Measurements from ENCODE around the gene PBX4.

The PBX4 gene

GRCh38 chr19:19635313-19635702, 16.8 kb upstream of the PBX4 start:
- Histone ChIP-seq H3K4me3 (ENCODE audit: insufficient read depth, low read depth, low read length, poor library complexity, severe bottlenecking) (no peak overlapping the region), H3K27ac (ENCODE audit: insufficient read depth, low read length, poor library complexity, severe bottlenecking) (no peak overlapping the region), H3K27me3 (replicated peaks; ENCODE audit: control insufficient read depth, insufficient read depth, low read length, poor library complexity, severe bottlenecking) (no peaks in the 10 kb centered on the region), H3K9me3 (ENCODE audit: control insufficient read depth, low read length) (no peaks in the 10 kb centered on the region), H3K36me3 (ENCODE audit: control insufficient read depth, insufficient read depth, low read length) (peaks cover 69% of the 10 kb centered on the region), H3K4me1 (ENCODE audit: control insufficient read depth, insufficient read depth, low read length, poor library complexity, severe bottlenecking) (peaks cover 9% of the 10 kb centered on the region)
- no peak for DNase-seq

GRCh38 chr19:19634516-19635312, 16.2 kb upstream of the PBX4 start:
- Histone ChIP-seq H3K9me3 (ENCODE audit: control insufficient read depth, low read length) (no peaks in the 10 kb centered on the region), H3K4me3 (ENCODE audit: insufficient read depth, low read depth, low read length, poor library complexity, severe bottlenecking) (no peak overlapping the region), H3K27me3 (replicated peaks; ENCODE audit: control insufficient read depth, insufficient read depth, low read length, poor library complexity, severe bottlenecking) (no peaks in the 10 kb centered on the region), H3K27ac (ENCODE audit: insufficient read depth, low read length, poor library complexity, severe bottlenecking) (no peak overlapping the region), H3K36me3 (ENCODE audit: control insufficient read depth, insufficient read depth, low read length) (peaks cover 64% of the 10 kb centered on the region), H3K4me1 (ENCODE audit: control insufficient read depth, insufficient read depth, low read length, poor library complexity, severe bottlenecking) (peaks cover 9% of the 10 kb centered on the region)
- no peak for DNase-seq

GRCh38 chr19:19633711-19634515, 15.4 kb upstream of the PBX4 start:
- no peak overlapping the region for H3K27ac ChIP-seq (ENCODE audit: insufficient read depth, low read length, poor library complexity, severe bottlenecking)
- peaks cover 9% of the 10 kb centered on the region for H3K4me1 ChIP-seq (ENCODE audit: control insufficient read depth, insufficient read depth, low read length, poor library complexity, severe bottlenecking)
- no peaks in the 10 kb centered on the region for H3K27me3 ChIP-seq (replicated peaks; ENCODE audit: control insufficient read depth, insufficient read depth, low read length, poor library complexity, severe bottlenecking)
- H3K9me3 ChIP-seq (ENCODE audit: control insufficient read depth, low read length): no peaks in the 10 kb centered on the region
- no peak for DNase-seq
- no peak overlapping the region for H3K4me3 ChIP-seq (ENCODE audit: insufficient read depth, low read depth, low read length, poor library complexity, severe bottlenecking)
- peaks cover 63% of the 10 kb centered on the region for H3K36me3 ChIP-seq (ENCODE audit: control insufficient read depth, insufficient read depth, low read length)

- Histone ChIP-seq H3K27ac (ENCODE audit: insufficient read depth, low read length, poor library complexity, severe bottlenecking) (no peak overlapping the region), H3K4me3 (ENCODE audit: insufficient read depth, low read depth, low read length, poor library complexity, severe bottlenecking) (no peak overlapping the region), H3K36me3 (ENCODE audit: control insufficient read depth, insufficient read depth, low read length) (peaks cover 54% of the 10 kb centered on the region), H3K27me3 (replicated peaks; ENCODE audit: control insufficient read depth, insufficient read depth, low read length, poor library complexity, severe bottlenecking) (no peaks in the 10 kb centered on the region), H3K4me1 (ENCODE audit: control insufficient read depth, insufficient read depth, low read length, poor library complexity, severe bottlenecking) (peaks cover 13% of the 10 kb centered on the region), H3K9me3 (ENCODE audit: control insufficient read depth, low read length) (no peaks in the 10 kb centered on the region)
- no peak for DNase-seq
These were observed 14.2 kb upstream of the PBX4 start for GRCh38 chr19:19632661-19633060.

- Histone ChIP-seq H3K27me3 (replicated peaks; ENCODE audit: control insufficient read depth, insufficient read depth, low read length, poor library complexity, severe bottlenecking) (no peaks in the 10 kb centered on the region), H3K4me1 (ENCODE audit: control insufficient read depth, insufficient read depth, low read length, poor library complexity, severe bottlenecking) (peaks cover 26% of the 10 kb centered on the region), H3K27ac (ENCODE audit: insufficient read depth, low read length, poor library complexity, severe bottlenecking) (no peak overlapping the region), H3K36me3 (ENCODE audit: control insufficient read depth, insufficient read depth, low read length) (peaks cover 42% of the 10 kb centered on the region), H3K4me3 (ENCODE audit: insufficient read depth, low read depth, low read length, poor library complexity, severe bottlenecking) (no peak overlapping the region), H3K9me3 (ENCODE audit: control insufficient read depth, low read length) (no peaks in the 10 kb centered on the region)
- no peak for DNase-seq
These were observed 12.9 kb upstream of the PBX4 start for GRCh38 chr19:19631346-19631745.

- no peaks in the 10 kb centered on the region for H3K27me3 ChIP-seq (replicated peaks; ENCODE audit: control insufficient read depth, insufficient read depth, low read length, poor library complexity, severe bottlenecking)
- H3K36me3 ChIP-seq (ENCODE audit: control insufficient read depth, insufficient read depth, low read length): peaks cover 38% of the 10 kb centered on the region
- DNase-seq: no peak
- H3K4me3 ChIP-seq (ENCODE audit: insufficient read depth, low read depth, low read length, poor library complexity, severe bottlenecking): no peak overlapping the region
- peaks cover 30% of the 10 kb centered on the region for H3K4me1 ChIP-seq (ENCODE audit: control insufficient read depth, insufficient read depth, low read length, poor library complexity, severe bottlenecking)
- H3K27ac ChIP-seq (ENCODE audit: insufficient read depth, low read length, poor library complexity, severe bottlenecking): no peak overlapping the region
- H3K9me3 ChIP-seq (ENCODE audit: control insufficient read depth, low read length): no peaks in the 10 kb centered on the region
These were observed 11.9 kb upstream of the PBX4 start for GRCh38 chr19:19630426-19630825.

GRCh38 chr19:19630062-19630414, 11.6 kb upstream of the PBX4 start:
- Histone ChIP-seq H3K27me3 (replicated peaks; ENCODE audit: control insufficient read depth, insufficient read depth, low read length, poor library complexity, severe bottlenecking) (no peaks in the 10 kb centered on the region), H3K36me3 (ENCODE audit: control insufficient read depth, insufficient read depth, low read length) (peaks cover 34% of the 10 kb centered on the region), H3K27ac (ENCODE audit: insufficient read depth, low read length, poor library complexity, severe bottlenecking) (no peak overlapping the region), H3K4me3 (ENCODE audit: insufficient read depth, low read depth, low read length, poor library complexity, severe bottlenecking) (no peak overlapping the region), H3K4me1 (ENCODE audit: control insufficient read depth, insufficient read depth, low read length, poor library complexity, severe bottlenecking) (peaks cover 26% of the 10 kb centered on the region), H3K9me3 (ENCODE audit: control insufficient read depth, low read length) (no peaks in the 10 kb centered on the region)
- no peak for DNase-seq

- Histone ChIP-seq H3K27me3 (replicated peaks; ENCODE audit: control insufficient read depth, insufficient read depth, low read length, poor library complexity, severe bottlenecking) (no peaks in the 10 kb centered on the region), H3K36me3 (ENCODE audit: control insufficient read depth, insufficient read depth, low read length) (peaks cover 26% of the 10 kb centered on the region), H3K4me1 (ENCODE audit: control insufficient read depth, insufficient read depth, low read length, poor library complexity, severe bottlenecking) (peaks cover 22% of the 10 kb centered on the region), H3K27ac (ENCODE audit: insufficient read depth, low read length, poor library complexity, severe bottlenecking) (peak overlapping the region; percentile 83), H3K9me3 (ENCODE audit: control insufficient read depth, low read length) (no peaks in the 10 kb centered on the region), H3K4me3 (ENCODE audit: insufficient read depth, low read depth, low read length, poor library complexity, severe bottlenecking) (peak overlapping the region; percentile 39)
- peak; percentile 16 to 39 (median 29) for DNase-seq
These were observed 10.1 kb upstream of the PBX4 start for GRCh38 chr19:19628501-19629134.

- Histone ChIP-seq H3K27me3 (replicated peaks; ENCODE audit: control insufficient read depth, insufficient read depth, low read length, poor library complexity, severe bottlenecking) (no peaks in the 10 kb centered on the region), H3K4me1 (ENCODE audit: control insufficient read depth, insufficient read depth, low read length, poor library complexity, severe bottlenecking) (peaks cover 22% of the 10 kb centered on the region), H3K27ac (ENCODE audit: insufficient read depth, low read length, poor library complexity, severe bottlenecking) (peak within 1 kb of the TSS; percentile 83), H3K4me3 (ENCODE audit: insufficient read depth, low read depth, low read length, poor library complexity, severe bottlenecking) (peak within 1 kb of the TSS; percentile 68), H3K9me3 (ENCODE audit: control insufficient read depth, low read length) (no peaks in the 10 kb centered on the region), H3K36me3 (ENCODE audit: control insufficient read depth, insufficient read depth, low read length) (peaks cover 23% of the 10 kb centered on the region)
- DNase-seq: peak; percentile 72 to 82 (median 77)
These were observed 9.4 kb upstream of the PBX4 start, which contains the start of gene LPAR2 for GRCh38 chr19:19627621-19628500. LPAR2 (minus strand) TSS chr19:19628220; CDS start chr19:19627275, 945 bp downstream.

All from effector memory CD4-positive, alpha-beta T cell (primary cell).